ENCODE measurements around the gene HMG20B.
"Not testable (repeated sequence)": the region's sequence is repeated elsewhere in the genome, so short reads cannot be mapped to it uniquely, and the experiment has no call there.

- TF ChIP-seq, protein P1, sequence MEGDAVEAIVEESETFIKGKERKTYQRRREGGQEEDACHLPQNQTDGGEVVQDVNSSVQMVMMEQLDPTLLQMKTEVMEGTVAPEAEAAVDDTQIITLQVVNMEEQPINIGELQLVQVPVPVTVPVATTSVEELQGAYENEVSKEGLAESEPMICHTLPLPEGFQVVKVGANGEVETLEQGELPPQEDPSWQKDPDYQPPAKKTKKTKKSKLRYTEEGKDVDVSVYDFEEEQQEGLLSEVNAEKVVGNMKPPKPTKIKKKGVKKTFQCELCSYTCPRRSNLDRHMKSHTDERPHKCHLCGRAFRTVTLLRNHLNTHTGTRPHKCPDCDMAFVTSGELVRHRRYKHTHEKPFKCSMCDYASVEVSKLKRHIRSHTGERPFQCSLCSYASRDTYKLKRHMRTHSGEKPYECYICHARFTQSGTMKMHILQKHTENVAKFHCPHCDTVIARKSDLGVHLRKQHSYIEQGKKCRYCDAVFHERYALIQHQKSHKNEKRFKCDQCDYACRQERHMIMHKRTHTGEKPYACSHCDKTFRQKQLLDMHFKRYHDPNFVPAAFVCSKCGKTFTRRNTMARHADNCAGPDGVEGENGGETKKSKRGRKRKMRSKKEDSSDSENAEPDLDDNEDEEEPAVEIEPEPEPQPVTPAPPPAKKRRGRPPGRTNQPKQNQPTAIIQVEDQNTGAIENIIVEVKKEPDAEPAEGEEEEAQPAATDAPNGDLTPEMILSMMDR (IDR thresholded peaks at IDR 0.05 in 2 of 3, conservative IDR thresholded peaks at IDR 0.05 in 1 of 3; ENCODE audit: borderline replicate concordance in 1 of 3, insufficient read depth in 1 of 3, low read depth in 2 of 3, low read length in 2 of 3): not testable (repeated sequence)
- TF ChIP-seq POLR2A (IDR thresholded peaks at IDR 0.05; ENCODE audit: borderline replicate concordance, extremely low read depth, insufficient read depth, insufficient read length); EZH2 (IDR thresholded peaks at IDR 0.05); EZH2phosphoT487 (IDR thresholded peaks at IDR 0.05; ENCODE audit: borderline replicate concordance); EGR1 (IDR thresholded peaks at IDR 0.05; ENCODE audit: low read depth); YY1 (IDR thresholded peaks at IDR 0.05; ENCODE audit: extremely low read depth, insufficient replicate concordance, low read depth, low read length); RAD21 (IDR thresholded peaks at IDR 0.05; ENCODE audit: low read depth); REST (IDR thresholded peaks at IDR 0.05; ENCODE audit: low read depth): not testable (repeated sequence)
Measured at GRCh38 chr19:3570042-3570441, 2.7 kb upstream of the HMG20B start.

All from HCT116 (cell line).